HG02571 (cell line): ENCODE data around the gene CLDN34.

Experiments used
- ATAC-seq: cut with Tn5 transposase; IDR thresholded peaks from one replicate; pipeline ENCODE4 v1.9.1; 2021; ENCODE audit warnings: mild to moderate bottlenecking, moderate library complexity; ENCODE audit not compliant: unreplicated experiment

The CLDN34 gene

GRCh38 chrX:10015355-10015722 is 48.2 kb downstream of the CLDN34 start:
- ATAC-seq: peak; percentile 32

- ATAC-seq: no peak
Observed at GRCh38 chrX:10015723-10016518, 48.8 kb downstream of the CLDN34 start.

- no peak for ATAC-seq
Observed at GRCh38 chrX:10016519-10017132, 49.5 kb downstream of the CLDN34 start.

GRCh38 chrX:10017872-10018271 is 50.7 kb downstream of the CLDN34 start:
- no peak for ATAC-seq
